ENCODE data around the gene LRP1B. TPM values are rescaled to one million over a fixed set of nuclear protein-coding genes. Genes with fewer than 3 reads are reported as not detected.

Gene LRP1B
- total RNA-seq, 1 donor from 2014 or later: not detected

- Mint-ChIP-seq H3K36me3 (ENCODE audit: low read depth) (no peaks in the 10 kb centered on the region), H3K27ac (no peak overlapping the region), H3K4me3 (no peak overlapping the region), H3K4me1 (no peaks in the 10 kb centered on the region), H3K27me3 (no peaks in the 10 kb centered on the region), H3K9me3 (no peaks in the 10 kb centered on the region)
- ChIA-PET POLR2A (no interaction called here), CTCF (no interaction called here)
- ATAC-seq (ENCODE audit: low read depth): no peak
- intact Hi-C loops (cut with micrococcal nuclease): no loop called here
- DNase-seq: no peak
- no peak for TF ChIP-seq CTCF (IDR thresholded peaks at IDR 0.05)
Observed at GRCh38 chr2:141103216-141103615, 1027.6 kb downstream of the LRP1B start.

GRCh38 chr2:141079231-141079630 is 1051.6 kb downstream of the LRP1B start:
- ATAC-seq (ENCODE audit: low read depth) (no peak), DNase-seq (no peak)
- CTCF ChIA-PET: no interaction called here
- H3K4me3 Mint-ChIP-seq: no peak overlapping the region
- H3K27me3 Mint-ChIP-seq: no peaks in the 10 kb centered on the region
- intact Hi-C loops (cut with micrococcal nuclease): no loop called here
- POLR2A ChIA-PET: no interaction called here
- H3K36me3 Mint-ChIP-seq (ENCODE audit: low read depth): no peaks in the 10 kb centered on the region
- no peak for TF ChIP-seq CTCF (IDR thresholded peaks at IDR 0.05)
- H3K27ac Mint-ChIP-seq: no peak overlapping the region
- H3K9me3 Mint-ChIP-seq: peaks cover 2% of the 10 kb centered on the region
- no peaks in the 10 kb centered on the region for H3K4me1 Mint-ChIP-seq

GRCh38 chr2:141075753-141076152 is 1055.1 kb downstream of the LRP1B start:
- no peak for DNase-seq
- TF ChIP-seq CTCF (IDR thresholded peaks at IDR 0.05): no peak
- no peaks in the 10 kb centered on the region for H3K9me3 Mint-ChIP-seq
- ATAC-seq (ENCODE audit: low read depth): no peak
- no peaks in the 10 kb centered on the region for H3K27me3 Mint-ChIP-seq
- ChIA-PET POLR2A (no interaction called here), CTCF (no interaction called here)
- no peaks in the 10 kb centered on the region for H3K4me1 Mint-ChIP-seq
- intact Hi-C loops (cut with micrococcal nuclease): no loop called here
- no peaks in the 10 kb centered on the region for H3K36me3 Mint-ChIP-seq (ENCODE audit: low read depth)
- no peak overlapping the region for H3K27ac Mint-ChIP-seq
- no peak overlapping the region for H3K4me3 Mint-ChIP-seq

- ChIA-PET POLR2A (no interaction called here), CTCF (no interaction called here)
- H3K4me1 Mint-ChIP-seq: no peaks in the 10 kb centered on the region
- DNase-seq (no peak), ATAC-seq (ENCODE audit: low read depth) (no peak)
- no peak overlapping the region for H3K27ac Mint-ChIP-seq
- no peaks in the 10 kb centered on the region for H3K36me3 Mint-ChIP-seq (ENCODE audit: low read depth)
- no peaks in the 10 kb centered on the region for H3K9me3 Mint-ChIP-seq
- no peaks in the 10 kb centered on the region for H3K27me3 Mint-ChIP-seq
- no peak overlapping the region for H3K4me3 Mint-ChIP-seq
- TF ChIP-seq CTCF (IDR thresholded peaks at IDR 0.05): no peak
- intact Hi-C loops (cut with micrococcal nuclease): no loop called here
Observed at GRCh38 chr2:141068053-141068682, 1062.6 kb downstream of the LRP1B start.

GRCh38 chr2:141065042-141065441 is 1065.8 kb downstream of the LRP1B start:
- Mint-ChIP-seq H3K4me3 (no peak overlapping the region), H3K36me3 (ENCODE audit: low read depth) (no peaks in the 10 kb centered on the region), H3K27me3 (no peaks in the 10 kb centered on the region), H3K9me3 (peaks cover 3% of the 10 kb centered on the region), H3K27ac (no peak overlapping the region), H3K4me1 (no peaks in the 10 kb centered on the region)
- DNase-seq: no peak
- POLR2A ChIA-PET: no interaction called here
- no peak for ATAC-seq (ENCODE audit: low read depth)
- no peak for TF ChIP-seq CTCF (IDR thresholded peaks at IDR 0.05)
- intact Hi-C loops (cut with micrococcal nuclease): no loop called here
- CTCF ChIA-PET: no interaction called here

All from activated B cell treated with CpG ODN at 0.5 μM for 24 hours (primary cell).